H4 (cell line): ENCODE results near the gene AOPEP. TPM values are rescaled to one million over a fixed set of nuclear protein-coding genes. Genes with fewer than 3 reads are reported as not detected.

Source experiments
- DNase-seq: peaks from one replicate; pipeline ENCODE4 v3.0.0-alpha.2; 2015; ENCODE audit warnings: low spot score
- total RNA-seq: library from RNA; depleted of rRNA; stranded (reverse); fragments of >200 nt; shearing (Covaris generic); gene quantifications from 2 replicates; pipeline ENCODE4 v1.2.3, GENCODE V29; 2014

Gene AOPEP
- total RNA-seq, 1 experiment from 2014 or later = 130 TPM

DNA sequence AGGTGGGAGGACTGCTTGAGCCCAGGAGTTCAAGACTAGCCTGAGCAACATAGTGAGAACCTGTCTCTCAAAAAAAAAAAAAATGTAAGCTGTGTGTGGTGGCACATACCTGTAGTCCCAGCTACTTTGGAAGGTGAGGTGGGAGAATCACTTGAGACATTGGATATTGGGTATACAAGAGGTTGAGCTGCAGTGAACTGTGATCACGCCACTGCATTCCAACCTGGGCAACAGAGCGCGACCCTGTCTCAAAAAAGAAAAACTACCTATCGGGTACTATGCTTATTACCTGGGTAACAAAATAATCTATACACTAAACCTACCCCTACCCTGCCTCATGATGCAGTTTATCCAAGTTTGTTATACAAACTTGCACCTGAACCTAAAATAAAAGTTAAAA lies 64.9 kb downstream of the AOPEP start:
- no peak for DNase-seq

DNA sequence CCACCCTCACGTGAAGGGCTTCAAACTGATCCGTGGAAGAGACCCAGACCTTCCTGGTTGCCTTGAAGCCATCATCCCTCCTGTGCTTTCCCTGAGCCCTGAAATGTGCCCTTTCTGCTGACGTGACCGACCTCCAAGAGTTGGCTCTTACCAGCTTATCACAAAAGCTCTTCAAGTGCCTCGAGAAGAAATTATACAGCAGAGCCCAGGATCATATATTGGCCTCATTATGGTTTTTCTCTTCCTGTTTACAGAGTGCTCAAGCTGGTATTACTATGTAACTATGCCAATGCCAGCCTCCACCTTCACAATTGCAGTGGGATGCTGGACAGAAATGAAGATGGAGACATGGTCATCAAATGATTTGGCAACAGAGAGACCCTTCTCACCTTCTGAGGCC lies 66.0 kb downstream of the AOPEP start:
- DNase-seq = peak; percentile 82

DNA sequence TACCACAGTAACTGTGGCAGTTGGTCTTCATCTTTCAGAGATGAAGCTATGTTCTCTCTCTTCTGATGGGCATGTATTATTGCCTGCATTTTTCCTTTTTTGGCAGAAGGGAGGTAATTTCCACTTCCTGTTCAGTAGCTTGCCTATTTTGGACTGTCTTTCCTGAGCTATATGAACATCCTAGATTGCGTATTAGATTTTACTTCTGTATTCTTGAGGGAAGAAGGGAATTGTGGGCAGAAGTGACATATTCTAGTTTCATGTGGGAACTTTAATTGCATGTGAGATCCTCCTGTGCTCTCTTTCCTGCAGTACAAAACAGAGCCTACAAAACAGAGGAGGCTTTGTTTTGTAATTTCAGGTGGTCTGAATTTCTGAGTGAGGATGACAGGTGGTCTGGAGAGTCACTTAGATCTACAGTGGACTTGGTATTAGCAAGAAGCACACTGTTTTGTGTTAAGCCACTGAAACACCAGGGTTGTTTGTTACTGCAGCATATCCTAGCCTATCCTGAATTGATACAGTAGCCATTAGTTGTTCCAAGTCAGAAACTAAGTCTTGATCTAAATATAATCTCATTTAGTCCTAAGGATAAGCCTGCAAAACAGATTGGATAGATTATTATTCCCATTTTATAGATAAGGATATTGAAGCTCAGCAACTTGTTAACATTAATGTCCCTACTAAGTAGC lies 68.1 kb downstream of the AOPEP start:
- no peak for DNase-seq

DNA sequence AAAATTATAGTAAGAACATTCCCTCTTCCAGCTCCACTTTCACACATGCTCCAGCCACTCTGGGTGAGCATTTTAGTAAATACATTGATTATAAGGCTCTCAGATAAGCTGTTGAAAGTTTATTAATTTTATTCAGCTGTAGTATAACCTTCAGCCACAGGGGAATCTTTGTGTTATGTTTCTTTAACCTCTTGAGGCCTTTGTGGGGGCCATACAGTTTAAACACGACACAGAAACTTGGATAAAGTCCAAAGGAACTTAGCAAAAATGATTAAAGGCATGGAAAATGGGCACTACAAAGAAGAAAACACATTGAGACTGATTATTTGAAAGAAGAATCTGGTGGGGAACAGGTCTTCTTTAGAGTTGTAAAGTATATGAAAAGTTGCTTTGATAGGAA lies 70.2 kb downstream of the AOPEP start:
- no peak for DNase-seq

DNA sequence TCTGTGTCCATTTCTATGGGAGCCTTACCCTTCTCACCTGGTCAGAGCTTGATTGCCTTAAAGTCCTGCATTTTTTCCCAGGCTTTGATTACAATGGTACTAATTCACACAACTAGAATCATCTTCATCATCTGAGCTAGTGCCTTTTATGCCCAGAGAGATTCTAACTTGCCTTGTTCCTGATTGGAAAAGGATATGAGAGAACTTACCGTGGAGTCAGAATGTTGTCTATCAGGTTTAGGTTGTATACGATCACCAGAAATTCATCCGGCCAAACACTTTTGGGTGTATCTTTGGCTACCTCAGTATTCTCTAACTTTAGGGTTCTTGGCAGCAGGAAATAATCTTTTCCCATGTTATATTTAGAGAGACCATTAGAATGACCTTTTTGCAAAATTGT lies 71.7 kb downstream of the AOPEP start:
- no peak for DNase-seq

DNA sequence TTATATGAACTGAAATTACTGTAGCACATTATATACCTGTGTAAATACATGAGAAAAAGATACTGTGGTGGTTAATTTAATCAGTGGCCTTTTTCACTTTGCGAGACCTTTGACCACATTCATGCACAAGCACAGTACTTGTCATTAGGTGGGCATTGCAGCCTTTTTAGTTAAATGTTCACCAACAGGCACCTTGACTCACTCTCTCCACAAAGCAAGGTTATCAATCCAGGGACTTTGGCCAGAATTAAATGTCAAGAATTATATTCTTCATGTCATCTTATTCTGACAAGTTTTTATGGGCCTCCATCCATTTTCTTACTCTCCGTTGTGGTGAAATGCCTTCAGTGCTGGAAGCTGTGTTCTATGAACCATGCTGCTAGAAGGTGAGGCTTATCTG lies 72.2 kb downstream of the AOPEP start:
- no peak for DNase-seq

DNA sequence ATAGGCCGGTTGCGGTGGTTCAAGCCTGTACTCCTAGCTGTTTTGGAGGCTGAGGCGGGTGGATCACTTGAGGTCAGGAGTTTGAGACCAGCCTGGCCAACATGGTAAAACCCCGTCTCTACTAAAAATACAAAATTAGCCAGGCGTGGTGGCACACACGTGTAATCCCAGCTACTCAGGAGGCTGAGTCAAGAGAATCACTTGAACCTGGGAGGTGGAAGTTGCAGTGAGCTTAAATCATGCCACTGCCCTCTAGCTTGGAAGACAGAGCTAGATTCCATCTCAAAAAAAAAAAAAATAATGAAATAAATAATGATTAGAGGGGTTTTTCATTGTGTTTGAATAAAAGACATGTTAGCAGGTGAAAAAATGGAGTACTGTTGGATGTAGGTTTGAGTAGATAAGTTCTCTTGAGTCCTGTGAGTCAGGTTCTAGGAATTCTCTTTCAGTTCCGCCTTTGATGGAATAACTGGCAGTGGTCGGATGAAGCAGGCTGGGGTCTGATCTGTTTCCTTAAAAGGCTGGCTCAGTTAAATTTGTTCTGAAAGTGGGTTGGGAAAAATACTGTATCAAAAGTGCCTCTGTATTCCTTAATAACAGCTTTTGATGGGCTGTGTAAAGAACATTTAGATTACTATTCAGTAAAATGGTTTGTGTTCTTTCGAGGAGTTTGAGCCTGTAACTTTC lies 73.2 kb downstream of the AOPEP start:
- peak; percentile 87 for DNase-seq

DNA sequence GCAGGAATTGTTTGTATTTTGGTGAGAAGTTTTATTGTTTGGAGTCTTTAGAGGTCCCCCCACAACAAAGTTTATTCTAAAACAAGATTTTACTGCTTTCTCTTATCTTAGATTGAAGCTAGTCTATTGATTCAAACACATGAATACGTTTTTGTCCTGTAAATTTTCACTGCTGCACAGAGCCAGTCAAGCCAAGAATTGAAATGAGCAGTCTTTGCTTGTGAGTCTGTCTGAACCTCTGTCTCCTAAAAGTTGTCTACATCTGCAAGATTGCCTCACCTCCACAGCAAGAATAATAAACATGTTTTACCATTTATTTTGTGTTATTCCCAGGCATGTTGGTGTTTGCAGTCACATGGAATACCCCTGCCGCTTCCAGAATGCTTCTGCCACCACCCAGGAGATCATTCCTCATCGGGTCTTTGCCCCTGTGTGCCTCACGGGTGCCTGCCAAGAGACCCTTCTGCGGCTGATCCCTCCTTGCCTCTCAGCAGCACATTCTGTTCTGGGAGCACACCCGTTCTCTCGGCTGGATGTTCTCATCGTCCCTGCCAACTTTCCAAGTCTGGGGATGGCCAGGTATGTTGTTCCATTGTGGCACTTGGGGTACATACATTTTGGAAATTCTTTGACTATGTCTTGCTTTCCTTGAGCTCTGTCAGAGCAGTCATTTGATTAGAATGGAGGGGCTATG lies 74.1 kb downstream of the AOPEP start:
- DNase-seq = no peak

DNA sequence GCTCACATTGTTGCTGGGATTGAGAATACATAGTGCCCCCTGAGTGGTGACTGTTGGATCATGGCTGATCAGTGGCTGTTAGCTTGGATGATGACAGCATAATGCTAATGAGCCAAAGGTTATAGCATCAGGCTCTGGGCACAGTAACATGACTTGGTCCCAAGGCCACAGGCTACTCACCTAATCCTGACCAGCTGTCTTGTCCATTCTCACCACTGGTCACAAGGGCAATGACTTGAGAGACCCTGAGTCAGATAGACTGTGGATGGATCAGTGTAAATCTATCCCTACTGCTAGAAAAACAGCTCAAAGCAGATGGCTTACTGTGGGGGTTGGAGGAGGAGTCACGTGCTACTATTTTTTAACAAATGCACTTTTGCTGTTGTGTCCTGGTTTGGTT lies 74.7 kb downstream of the AOPEP start:
- no peak for DNase-seq

DNA sequence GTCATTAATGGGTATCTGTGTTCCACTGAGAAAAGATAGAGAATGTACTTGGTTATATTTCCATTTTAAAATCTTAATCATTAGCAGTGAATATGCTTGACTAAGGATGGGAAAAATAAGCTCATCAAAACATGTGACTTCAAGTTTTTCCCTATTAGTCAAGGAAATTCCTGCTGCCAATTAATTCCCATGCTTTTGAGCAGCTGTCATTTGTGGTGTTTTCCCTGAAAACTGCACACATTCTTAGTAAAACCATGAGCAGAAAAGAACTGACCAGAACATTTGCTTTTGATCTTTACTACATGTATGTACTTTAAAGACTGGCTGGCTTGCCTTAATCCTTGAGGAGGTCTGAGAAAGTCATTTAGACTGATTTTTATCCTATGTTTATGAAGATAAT lies 75.2 kb downstream of the AOPEP start:
- DNase-seq = no peak

DNA sequence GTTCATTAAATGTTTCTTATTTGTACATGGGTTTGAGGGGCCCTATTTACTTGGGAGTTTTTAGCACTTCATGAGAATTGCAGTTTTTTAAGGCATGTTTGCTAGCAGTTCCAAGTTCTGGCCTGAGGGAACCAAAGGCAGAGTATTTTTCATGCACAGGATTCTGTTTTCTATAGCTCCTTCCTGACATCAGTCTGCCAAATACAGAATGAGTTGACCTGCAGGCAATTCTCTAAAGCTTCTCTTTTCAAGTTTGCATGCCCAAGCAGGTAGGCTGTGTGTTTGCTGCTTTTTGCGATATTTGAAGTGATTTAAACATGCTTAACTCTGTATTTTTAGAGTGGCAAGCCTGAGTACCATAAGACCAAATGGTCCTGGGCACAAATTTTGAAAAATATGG lies 75.8 kb downstream of the AOPEP start:
- no peak for DNase-seq

DNA sequence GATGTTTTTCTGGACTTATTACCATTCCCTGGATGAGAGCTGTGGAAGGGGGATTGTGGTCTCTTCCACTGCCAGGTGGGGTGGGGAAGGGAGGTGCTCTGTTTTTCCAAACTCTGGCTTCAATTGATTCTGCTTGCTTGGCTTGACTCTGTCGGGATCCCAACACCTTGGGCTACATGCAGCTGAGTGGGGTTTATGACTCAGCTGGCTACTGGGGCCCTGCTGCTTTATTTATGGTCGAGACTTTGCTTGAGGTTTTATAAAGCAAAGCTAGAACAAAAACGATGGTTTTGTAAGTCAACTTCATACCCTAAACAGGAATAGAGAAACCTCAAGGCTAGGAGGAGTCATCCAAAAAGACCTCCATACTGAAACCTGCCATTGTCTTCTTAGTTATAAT lies 76.3 kb downstream of the AOPEP start:
- DNase-seq = peak; percentile 86

DNA sequence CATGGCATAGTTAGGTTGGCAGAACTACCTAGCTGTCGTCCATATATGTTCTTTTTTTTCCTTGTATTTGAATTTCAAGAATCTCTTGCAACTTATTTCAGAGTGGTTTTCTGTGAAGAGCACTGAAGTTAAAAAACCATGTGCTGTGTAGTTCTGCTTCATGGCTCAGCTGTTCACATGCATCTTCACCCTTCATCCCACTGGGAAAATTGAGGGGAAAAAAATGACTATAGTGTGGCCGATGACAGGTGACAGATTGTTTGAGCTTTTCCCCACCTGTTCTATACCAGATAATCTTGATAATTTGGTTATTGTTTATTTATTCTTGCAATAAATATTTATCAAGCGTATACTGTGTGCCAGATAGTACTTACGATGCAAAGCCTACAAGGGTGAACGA lies 77.8 kb downstream of the AOPEP start:
- no peak for DNase-seq

DNA sequence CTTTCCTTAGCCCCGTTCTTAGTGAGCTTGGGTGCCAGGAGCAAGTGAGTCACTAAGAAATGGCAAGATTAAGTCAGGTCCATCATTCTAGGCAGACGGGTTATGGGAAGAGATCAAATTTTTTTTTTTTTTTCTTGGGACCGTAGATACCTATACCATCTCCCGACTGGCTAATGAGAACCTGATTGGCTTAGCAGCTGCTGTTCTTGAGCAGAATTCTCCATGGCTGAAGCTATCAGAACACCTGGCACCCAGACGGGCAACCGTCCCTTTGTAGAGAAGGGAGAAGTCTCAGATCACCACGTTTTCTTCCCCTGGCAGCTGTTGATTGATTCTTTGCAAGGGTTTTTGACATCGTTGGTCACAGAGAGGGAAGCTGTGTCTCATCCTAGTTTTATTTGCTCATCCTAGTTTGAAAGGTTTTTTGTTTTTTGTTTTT lies 78.6 kb downstream of the AOPEP start:
- DNase-seq = no peak

DNA sequence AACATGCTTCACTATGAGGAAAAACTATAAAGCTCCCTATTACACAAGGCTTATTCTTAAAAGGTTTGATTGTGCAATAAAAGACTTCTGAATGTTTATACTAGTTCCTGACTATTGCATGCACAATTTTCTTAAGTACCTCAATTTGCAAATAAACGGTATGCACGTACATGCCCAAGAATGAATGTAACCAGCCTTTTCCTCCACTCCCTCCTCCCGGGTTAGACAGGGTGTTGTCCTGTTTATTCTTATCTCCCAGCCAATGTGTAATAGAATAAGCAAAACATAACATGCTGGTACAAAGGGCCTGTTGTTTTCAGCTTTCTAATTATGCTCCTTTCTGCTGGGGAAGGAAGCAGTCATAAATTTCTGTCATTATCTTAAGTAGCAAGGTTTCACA lies 79.1 kb downstream of the AOPEP start:
- DNase-seq = peak; percentile 99

DNA sequence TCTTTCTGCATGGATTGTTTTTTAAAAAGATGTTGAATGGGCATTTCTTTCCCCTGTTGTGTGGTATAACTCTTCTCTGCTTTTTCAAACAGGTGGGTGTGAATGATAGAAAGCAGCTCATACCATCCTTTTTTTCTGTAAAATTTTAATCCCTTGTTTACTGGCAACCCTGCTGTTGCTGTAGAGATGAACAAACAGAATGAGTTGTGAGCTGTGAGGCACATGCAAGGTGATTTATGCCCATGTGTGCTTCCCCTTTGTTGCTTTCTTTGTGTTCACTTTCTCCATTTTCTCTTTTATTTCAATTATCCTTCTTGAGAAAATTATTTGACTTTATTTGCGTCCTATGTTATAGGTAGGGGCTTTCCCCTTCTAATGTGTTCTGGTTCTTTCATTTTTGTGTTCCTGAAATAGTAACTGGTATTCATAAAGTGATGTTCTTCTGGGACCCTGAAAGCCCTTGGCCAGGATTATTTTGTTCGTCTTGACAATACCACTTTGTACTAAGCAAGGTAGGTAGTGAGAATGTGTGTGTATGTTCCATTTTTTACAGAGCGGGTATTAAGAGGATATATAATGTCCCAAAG lies 79.9 kb downstream of the AOPEP start:
- DNase-seq = peak; percentile 40

DNA sequence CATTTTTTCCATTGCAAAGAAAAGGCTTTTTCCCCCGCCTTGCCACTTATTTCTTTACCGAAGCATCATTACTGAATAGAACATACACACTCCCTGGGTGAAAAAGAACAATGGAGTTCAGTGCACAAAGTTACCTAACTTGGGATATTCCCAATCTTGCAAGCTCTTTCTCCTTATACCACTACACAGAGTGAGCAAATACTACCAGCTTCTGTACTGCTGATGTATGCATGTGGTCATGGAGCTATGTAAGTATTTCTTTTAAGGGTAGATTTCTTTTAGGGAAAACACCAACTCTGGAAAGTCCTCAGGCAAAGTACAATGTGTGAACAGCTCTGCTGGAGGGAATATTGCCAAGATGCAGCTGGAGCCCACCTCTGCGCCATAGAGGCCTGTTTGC lies 81.1 kb downstream of the AOPEP start:
- no peak for DNase-seq

DNA sequence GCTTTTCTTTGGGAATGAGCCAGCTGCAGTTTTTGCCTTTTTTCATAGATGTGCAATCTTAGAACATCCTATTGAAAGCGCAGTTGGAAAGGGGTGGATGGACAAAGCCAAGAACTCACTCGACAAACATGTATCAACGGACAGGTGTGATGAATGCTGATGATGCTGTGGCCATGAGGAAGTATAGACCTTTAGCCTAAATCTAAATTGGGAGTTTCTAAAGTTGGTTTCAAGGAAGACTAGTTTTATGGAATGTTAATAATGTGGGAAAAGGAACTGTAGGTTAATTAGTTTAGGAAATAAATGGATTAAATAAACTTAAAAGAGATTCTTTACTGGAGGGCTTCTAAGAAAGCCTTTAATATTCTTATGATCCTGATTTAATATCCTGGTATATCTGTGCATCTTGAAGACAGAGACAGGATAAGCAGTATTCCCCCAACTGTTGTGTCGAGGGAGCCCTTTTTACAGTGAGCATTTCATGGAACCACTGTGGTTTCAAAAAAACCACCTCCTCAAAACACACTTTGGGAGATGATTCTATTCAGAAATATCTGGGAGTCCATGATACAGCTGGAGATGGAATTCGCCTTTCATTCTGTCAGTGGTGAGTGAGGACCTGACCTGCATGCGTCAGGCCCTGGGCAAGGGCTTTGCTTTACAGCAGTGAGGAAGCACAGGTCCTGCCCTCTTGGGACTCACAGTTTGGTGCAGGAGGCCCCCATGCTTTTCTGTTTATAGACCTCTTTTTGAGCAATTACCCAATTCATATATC lies 82.6 kb downstream of the AOPEP start:
- no peak for DNase-seq

DNA sequence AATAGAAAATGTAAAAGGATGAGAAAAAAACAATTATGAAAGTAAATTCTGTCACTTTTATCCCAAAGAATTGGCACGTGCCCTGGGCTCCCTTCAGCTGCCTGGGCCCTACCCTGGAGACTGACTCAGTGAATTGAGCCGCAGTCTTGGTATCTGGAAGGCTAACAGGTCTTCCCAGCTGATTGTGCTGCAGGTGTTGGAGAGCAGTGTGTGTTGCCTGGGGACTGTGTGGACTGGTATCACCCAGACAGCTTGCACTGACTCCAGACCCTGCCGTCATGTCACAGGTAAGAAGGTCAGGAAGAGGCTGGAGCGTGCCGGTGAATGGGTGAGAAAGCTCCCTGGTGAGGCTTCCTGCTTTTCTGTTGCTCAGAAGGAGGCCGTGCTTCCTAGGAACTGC lies 83.3 kb downstream of the AOPEP start:
- no peak for DNase-seq

DNA sequence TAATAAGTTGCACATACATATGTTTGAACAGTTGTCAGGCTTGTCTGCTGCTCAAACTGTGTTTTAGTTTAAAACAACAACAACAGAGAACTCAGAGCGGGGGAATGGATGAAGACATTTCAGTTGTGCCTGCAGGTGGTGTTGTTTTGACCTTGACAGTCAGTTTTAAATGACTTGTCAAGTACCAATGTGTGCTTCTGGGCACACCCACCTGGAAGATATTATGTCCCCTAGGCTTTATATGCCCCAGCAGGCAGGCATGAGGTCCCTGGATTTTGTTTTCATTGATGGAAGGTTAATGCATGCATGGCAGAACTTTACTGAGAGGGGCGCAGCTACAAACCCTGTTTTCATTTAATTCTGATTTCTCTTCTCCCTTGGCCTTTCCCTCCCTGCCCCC lies 84.6 kb downstream of the AOPEP start:
- no peak for DNase-seq

DNA sequence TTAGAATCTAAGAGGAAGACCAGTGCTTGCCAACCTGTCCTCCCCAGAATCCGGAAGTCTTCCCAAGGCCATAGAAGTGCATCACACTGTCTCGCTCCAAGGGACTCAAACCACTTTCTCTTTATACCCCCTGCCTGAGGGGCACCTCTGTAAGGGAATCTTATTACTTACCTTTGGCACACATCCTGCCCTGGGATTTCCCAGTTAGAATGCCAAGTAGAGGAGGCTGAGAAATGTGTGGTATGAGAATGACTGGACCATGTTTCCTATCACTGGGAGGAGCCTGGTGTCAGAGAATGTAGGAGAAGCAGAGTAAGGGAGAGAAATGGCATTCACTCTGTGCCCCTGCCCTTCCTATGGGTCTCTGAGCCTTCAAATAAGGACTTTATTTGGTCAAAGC lies 85.8 kb downstream of the AOPEP start:
- DNase-seq = peak; percentile 32

DNA sequence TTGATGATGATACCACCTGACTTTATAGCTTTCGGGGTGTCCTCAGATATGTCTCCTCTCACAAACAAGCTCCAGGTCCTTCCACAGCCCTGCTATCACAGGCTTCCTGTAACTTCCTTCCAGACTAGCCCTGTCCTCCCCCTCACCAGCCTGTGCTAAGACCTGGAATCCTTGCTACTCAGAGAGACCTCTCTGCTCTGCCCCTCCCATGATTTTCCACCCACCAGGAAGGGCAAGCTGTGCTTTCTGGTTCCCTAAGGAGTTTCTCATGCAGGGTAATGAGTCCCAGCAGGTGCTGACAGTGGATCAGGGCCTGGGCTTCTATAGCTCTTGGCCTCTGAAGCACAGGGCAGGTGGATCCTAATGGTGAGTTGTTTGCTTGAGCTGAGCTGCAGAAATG lies 86.9 kb downstream of the AOPEP start:
- DNase-seq = no peak
